Measurements from ENCODE around the gene EIF4E2.

EIF4E2 gene, protein sequence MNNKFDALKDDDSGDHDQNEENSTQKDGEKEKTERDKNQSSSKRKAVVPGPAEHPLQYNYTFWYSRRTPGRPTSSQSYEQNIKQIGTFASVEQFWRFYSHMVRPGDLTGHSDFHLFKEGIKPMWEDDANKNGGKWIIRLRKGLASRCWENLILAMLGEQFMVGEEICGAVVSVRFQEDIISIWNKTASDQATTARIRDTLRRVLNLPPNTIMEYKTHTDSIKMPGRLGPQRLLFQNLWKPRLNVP

GRCh38 chr2:232550354-232551249 lies at the start of gene EIF4E2, which contains the start of gene TIGD1:
Gene EIF4E2, plus strand, starts transcription at chr2:232550689. Its CDS starts 36 bp downstream, at chr2:232550725.
Gene TIGD1, minus strand, starts transcription at chr2:232550557. Its CDS starts 675 bp downstream, at chr2:232549882.
- peak; percentile 87 for DNase-seq

GRCh38 chr2:232501331-232501771 lies 49.1 kb upstream of the EIF4E2 start:
- DNase-seq = no peak

GRCh38 chr2:232501794-232502390 lies 48.6 kb upstream of the EIF4E2 start:
- DNase-seq = no peak

DNA sequence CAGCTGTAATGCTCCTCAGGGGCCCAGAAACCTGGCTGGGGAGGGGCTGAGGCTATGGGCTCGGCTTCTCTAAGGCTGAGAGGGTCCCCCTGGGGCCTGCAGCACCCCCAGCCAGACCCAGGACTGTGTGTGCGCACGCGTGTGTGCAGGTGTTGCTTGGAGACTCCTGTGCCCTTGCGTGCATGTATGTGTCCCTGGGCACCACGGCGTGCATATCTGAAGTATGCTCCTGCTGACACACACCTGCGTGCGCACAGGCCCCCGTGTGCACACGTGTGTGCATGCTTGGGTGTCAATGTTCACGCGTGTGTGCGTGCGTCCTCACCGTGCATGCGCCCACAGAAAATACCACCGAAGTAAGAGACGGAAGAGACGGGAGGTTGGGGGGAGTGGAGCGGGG lies 48.0 kb upstream of the EIF4E2 start:
- DNase-seq = no peak

GRCh38 chr2:232502911-232503808 lies 47.3 kb upstream of the EIF4E2 start:
- peak; percentile 42 for DNase-seq

DNA sequence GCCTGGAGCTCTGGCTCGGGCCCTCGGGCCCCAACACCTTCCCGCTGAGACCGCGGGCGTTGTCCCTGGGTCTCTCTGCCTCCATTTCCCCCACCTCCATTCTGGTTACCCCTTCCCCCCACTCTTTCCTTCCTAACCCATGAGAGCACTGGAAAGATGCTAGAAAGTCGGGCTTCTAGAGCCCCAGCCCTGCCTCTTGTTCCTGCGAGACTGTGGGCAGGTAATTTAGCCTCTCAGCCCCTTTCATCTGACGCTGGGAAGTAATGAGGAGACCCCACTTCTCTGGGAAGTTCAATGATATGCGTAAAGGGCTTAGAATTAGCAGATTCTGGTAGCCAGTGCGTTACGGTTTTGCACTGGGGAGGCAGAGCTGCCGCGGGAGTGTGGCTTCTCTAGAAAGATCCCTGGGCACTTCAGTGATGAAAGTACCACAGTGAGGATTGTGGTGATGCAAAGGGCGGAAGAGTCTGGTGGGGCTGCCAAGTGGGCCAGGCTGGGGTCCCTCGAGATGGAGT lies 46.6 kb upstream of the EIF4E2 start:
- no peak for DNase-seq

- DNase-seq = no peak
These were observed 46.1 kb upstream of the EIF4E2 start for GRCh38 chr2:232504438-232504837.

DNA sequence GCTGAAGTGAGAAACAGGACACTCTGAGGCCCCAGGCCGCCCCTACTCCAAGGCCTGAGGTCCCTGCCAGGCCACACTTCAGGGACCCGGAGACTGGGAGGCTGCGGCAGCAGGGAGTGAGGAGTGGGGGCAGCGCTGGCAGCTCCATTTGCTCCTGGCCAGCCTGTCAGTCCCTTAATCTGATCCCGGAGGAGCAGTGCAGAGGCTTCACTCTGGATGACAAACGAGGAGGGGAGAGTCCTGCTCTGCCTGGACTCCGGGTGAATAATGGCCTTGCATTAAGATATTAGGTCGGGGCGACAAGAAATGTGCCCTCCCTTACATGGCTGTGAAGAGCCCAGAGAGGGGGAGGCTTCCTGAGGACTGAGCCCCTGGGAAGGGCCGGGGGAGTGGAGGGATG lies 44.6 kb upstream of the EIF4E2 start:
- no peak for DNase-seq

DNA sequence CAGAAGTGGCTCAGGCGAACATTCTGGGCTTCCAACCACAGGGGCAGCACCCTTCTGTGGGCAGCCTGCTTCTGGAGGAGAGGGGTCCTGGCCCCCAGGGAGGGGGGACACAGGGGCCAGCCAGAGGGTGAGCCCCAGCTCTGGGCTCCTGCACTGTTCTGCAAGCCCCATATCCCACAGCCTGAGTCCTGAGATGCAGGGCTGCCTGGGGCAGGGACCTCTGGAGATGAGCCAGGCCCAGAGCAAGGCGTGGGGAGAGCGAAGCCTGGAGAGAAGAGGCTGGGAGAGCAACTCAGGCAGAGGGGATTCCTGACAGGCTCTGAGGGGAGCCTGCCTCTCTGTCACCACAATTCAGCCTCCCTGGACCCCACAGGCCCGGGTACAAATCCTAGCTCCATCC lies 43.8 kb upstream of the EIF4E2 start:
- no peak for DNase-seq

- DNase-seq = no peak
These were observed 42.2 kb upstream of the EIF4E2 start for GRCh38 chr2:232508251-232508650.

GRCh38 chr2:232511336-232511890 lies 39.1 kb upstream of the EIF4E2 start:
- DNase-seq = no peak

- DNase-seq = no peak
These were observed 37.9 kb upstream of the EIF4E2 start for GRCh38 chr2:232512602-232513001.

GRCh38 chr2:232513353-232513752 lies 37.1 kb upstream of the EIF4E2 start:
- DNase-seq = no peak

- DNase-seq = no peak
These were observed 34.9 kb upstream of the EIF4E2 start for GRCh38 chr2:232515639-232516038.

- DNase-seq = no peak
These were observed 33.9 kb upstream of the EIF4E2 start for GRCh38 chr2:232516551-232516950.

- no peak for DNase-seq
These were observed 31.6 kb upstream of the EIF4E2 start for GRCh38 chr2:232518844-232519243.

DNA sequence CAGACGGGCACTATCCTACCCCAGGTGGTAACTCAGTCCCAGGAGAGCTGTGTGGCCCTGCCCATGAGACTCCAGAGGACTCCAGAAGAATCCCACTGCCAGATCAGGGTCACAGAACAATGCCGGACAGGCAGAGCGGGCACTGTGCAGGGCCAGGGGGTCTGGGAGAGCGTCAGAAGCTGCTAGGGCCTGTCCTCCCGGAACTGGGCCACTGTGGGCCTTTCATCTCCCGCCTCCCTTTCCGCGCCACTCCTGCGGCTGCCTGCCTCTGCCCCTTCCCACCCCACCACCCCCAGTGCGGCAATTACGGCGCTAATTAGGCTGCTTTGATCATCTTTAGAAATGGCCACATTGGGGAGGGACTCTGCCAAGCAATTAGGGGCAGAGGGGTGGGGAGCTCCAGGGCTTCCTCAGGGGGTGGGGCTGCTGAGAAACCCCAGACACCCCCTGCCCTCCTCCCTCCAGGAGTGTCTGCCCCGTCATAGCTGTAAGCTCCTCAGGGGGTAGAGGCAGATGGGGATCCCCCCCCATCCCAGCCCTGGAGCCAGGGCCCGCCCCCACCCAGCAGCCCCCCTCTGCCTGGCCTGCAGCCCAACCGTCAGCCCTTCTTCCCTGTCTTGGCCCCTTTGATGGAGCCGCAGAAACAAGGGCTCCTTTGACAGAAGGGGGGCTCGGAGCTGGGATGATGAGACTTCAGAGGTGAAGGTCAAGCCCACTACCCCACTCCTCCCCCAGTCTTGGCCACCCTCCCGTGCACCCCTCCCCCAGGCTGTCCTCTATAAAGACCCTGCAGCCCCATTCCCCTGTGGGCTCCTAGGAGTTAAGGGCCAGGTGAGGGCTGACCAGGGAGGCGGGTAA lies 30.7 kb upstream of the EIF4E2 start, which contains the start of gene PRSS56:
TSS of gene PRSS56 (plus strand) at position 808 of the 858 bp plus-strand sequence. CDS start 211 bp downstream, outside the sequence.
- DNase-seq = no peak

- no peak for DNase-seq
These were observed 30.0 kb upstream of the EIF4E2 start for GRCh38 chr2:232520489-232520888.

- no peak for DNase-seq
These were observed 29.4 kb upstream of the EIF4E2 start for GRCh38 chr2:232521098-232521497.

- peak; percentile 66 for DNase-seq
These were observed 28.4 kb upstream of the EIF4E2 start for GRCh38 chr2:232521959-232522622.
